ENCODE data around the gene PILRA. TPM values are rescaled to one million over a fixed set of nuclear protein-coding genes. Genes with fewer than 3 reads are reported as not detected.

Gene PILRA
- total and polyA plus RNA-seq, 2 of the 13 experiments (the other 11 are each of a cell fraction or from before 2014, with no cell fraction given), result 0.13 to 1.3 TPM

- TF ChIP-seq POLR2A (IDR thresholded peaks at IDR 0.05; ENCODE audit: insufficient read depth in 1 of 2, low read depth in 2 of 2, low read length in 2 of 2), result peak in 1 of 2 experiments; percentile 38; a peak in 2 of 4 replicates
- no peak for TF ChIP-seq ZNF780A (CRISPR knock-in tag; IDR thresholded peaks at IDR 0.05)
Observed at GRCh38 chr7:100369105-100369504, 4.2 kb upstream of the PILRA start (continued).

DNA sequence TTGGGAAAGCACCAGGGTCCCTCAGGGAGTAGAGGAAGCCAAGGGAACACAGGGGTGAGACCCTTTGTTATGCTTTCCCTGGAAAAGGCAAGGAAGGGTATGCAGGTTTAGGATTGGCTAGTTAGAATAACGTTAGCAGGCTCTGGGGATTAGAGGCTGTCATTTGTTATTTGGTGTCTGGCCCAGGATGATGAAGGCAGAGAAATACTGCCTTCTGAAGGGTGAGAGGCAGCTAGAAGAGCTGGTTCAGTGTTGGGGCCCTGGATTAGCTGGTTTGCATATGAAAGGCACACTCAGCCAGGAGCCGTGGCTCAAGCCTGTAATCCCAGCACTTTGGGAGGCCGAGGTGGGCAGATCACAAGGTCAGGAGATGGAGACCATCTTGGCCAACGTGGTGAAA is 3.0 kb upstream of the PILRA start:
- H3K36me3 ChIP-seq (replicated peaks in 1 of 2; ENCODE audit: control insufficient read depth in 1 of 2, insufficient read depth in 2 of 2, low read length in 2 of 2), result no peaks in the 10 kb centered on the region
- no peaks in the 10 kb centered on the region; a peak in 2 of 5 replicates for H3K27me3 ChIP-seq (ENCODE audit: control insufficient read depth in 1 of 2, insufficient read depth in 2 of 2, low read length in 2 of 2)
- in situ Hi-C loops (cut with HindIII; ENCODE audit: extremely low pct_ligation_motif_present, low pct_unique_long_range_greater_than_20kb), result no loop called here
- no peak for FAIRE-seq
- H4K20me1 ChIP-seq (ENCODE audit: insufficient read depth, low read length), result no peaks in the 10 kb centered on the region
- no peak overlapping the region for H2AFZ ChIP-seq (ENCODE audit: low read length)
- H3K79me2 ChIP-seq (ENCODE audit: insufficient read depth, low read length), result no peaks in the 10 kb centered on the region
- H3K4me3 ChIP-seq (replicated peaks in 1 of 3; ENCODE audit: insufficient read depth in 1 of 3, low read depth in 2 of 3, low read length in 3 of 3), result no peak overlapping the region
- TF ChIP-seq, protein P1, sequence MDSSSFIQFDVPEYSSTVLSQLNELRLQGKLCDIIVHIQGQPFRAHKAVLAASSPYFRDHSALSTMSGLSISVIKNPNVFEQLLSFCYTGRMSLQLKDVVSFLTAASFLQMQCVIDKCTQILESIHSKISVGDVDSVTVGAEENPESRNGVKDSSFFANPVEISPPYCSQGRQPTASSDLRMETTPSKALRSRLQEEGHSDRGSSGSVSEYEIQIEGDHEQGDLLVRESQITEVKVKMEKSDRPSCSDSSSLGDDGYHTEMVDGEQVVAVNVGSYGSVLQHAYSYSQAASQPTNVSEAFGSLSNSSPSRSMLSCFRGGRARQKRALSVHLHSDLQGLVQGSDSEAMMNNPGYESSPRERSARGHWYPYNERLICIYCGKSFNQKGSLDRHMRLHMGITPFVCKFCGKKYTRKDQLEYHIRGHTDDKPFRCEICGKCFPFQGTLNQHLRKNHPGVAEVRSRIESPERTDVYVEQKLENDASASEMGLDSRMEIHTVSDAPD (CRISPR knock-in tag; IDR thresholded peaks at IDR 0.05), result no peak
- TF ChIP-seq CC2D1A (CRISPR knock-in tag; IDR thresholded peaks at IDR 0.05), result no peak
- peak; percentile 52; the same call in 1 of the 2 replicates for TF ChIP-seq POLR2G (IDR thresholded peaks at IDR 0.05; ENCODE audit: low read depth, low read length)
- TF ChIP-seq, protein P2, sequence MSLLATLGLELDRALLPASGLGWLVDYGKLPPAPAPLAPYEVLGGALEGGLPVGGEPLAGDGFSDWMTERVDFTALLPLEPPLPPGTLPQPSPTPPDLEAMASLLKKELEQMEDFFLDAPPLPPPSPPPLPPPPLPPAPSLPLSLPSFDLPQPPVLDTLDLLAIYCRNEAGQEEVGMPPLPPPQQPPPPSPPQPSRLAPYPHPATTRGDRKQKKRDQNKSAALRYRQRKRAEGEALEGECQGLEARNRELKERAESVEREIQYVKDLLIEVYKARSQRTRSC (CRISPR knock-in tag; IDR thresholded peaks at IDR 0.05; ENCODE audit: low read depth), result no peak
- TF ChIP-seq FOSL2 (CRISPR knock-in tag; IDR thresholded peaks at IDR 0.05), result no peak
- 95% methylated on average over 4 of the region's 4 CpGs for WGBS (ENCODE audit: low lambda C conversion rate)
- H3K27ac ChIP-seq (ENCODE audit: extremely low read length, insufficient read depth, low read length), result no peak overlapping the region
- intact Hi-C loops (cut with micrococcal nuclease; ENCODE audit: unreplicated experiment), result no loop called here
- H3K4me1 ChIP-seq (ENCODE audit: insufficient read depth, low read length), result peaks cover 9% of the 10 kb centered on the region; the same call in 1 of the 2 replicates
- H3K9ac ChIP-seq (ENCODE audit: insufficient read depth, low read depth, low read length), result no peak overlapping the region
- POLR2A ChIA-PET, result no interaction called here
- no peak overlapping the region for H3K4me2 ChIP-seq (ENCODE audit: low read depth, low read length)
- CTCF ChIA-PET (ENCODE audit: low intra/inter-chr PET ratio, low total read pairs), result no interaction called here
- no peak for ATAC-seq
- H3K9me3 ChIP-seq (ENCODE audit: low read length), result no peaks in the 10 kb centered on the region
- no peak for DNase-seq (ENCODE audit: low spot score)
- BruUV-seq (replicated peaks), result no TSS peak

Data from HepG2 (cell line).